Transverse colon (tissue), 4 donors: Measurements from ENCODE around the gene MRPL37. TPM values are rescaled to one million over a fixed set of nuclear protein-coding genes. Genes with fewer than 3 reads are reported as not detected.
"Not testable (repeated sequence)": the region's sequence is repeated elsewhere in the genome, so short reads cannot be mapped to it uniquely, and the experiment has no call there.

Experiments
- DNase-seq: peaks from one replicate; pipeline ENCODE4 v3.0.0-alpha.2; 2019
- H3K27ac ChIP-seq, 4 donors: fragments of 200-600 bp; sonication (generic); 2 replicates each; pipeline ENCODE4 v1.5.1; 2016 to 2018; ENCODE audit warnings: inconsistent platforms in 4 of 4
- H3K27me3 ChIP-seq: fragments of 200-600 bp; sonication (generic); 2 replicates; pipeline ENCODE4 v1.5.1; 2017; ENCODE audit warnings: inconsistent platforms
- H3K36me3 ChIP-seq, 4 donors: fragments of 200-600 bp; sonication (generic); 2 replicates each; pipeline ENCODE4 v1.5.1; 2017 to 2019; ENCODE audit warnings: inconsistent platforms in 4 of 4
- H3K4me1 ChIP-seq, 4 donors: fragments of 200-600 bp; sonication (generic); 2 replicates each; pipeline ENCODE4 v1.5.1; 2017 to 2020; ENCODE audit warnings: inconsistent platforms in 4 of 4
- H3K4me3 ChIP-seq, 4 donors: fragments of 200-600 bp; sonication (generic); 1 replicate in 1 of 4; 2 replicates in 3 of 4; pipeline versions ENCODE4 v1.5.1 to v1.6.1; 2017 to 2019; ENCODE audit warnings: inconsistent platforms in 4 of 4
- H3K9me3 ChIP-seq, 2 donors: fragments of 200-600 bp; sonication (generic); 2 replicates each; pipeline ENCODE4 v1.5.1; 2017 to 2019; ENCODE audit warnings: inconsistent platforms in 2 of 2
- EP300 ChIP-seq: sonication (generic); formaldehyde crosslinking; IDR thresholded peaks from one replicate; pipeline ENCODE4 v1.6.1; 2017; ENCODE audit warnings: antibody characterized with exemption, low read depth
- POLR2A ChIP-seq: fragments of 450-650 bp; IDR thresholded peaks from one replicate; pipeline ENCODE4 v1.6.1; 2016; ENCODE audit warnings: antibody characterized with exemption, mild to moderate bottlenecking, moderate library complexity
- POLR2AphosphoS5 ChIP-seq, 3 donors: sonication (generic); formaldehyde crosslinking; IDR thresholded peaks; one replicate each; pipeline ENCODE4 v1.6.1; 2016; ENCODE audit warnings: antibody characterized with exemption in 3 of 3
- WGBS, 2 donors: methylation state at CpG; one replicate each; pipeline ENCODE4 v1.1.5; 2018; ENCODE audit warnings: low coverage in 1 of 2; 5-methylcytosine and 5-hydroxymethylcytosine counted together
- in situ Hi-C, 4 donors: fragments of 200-750 bp; cut with MboI; loops; one replicate each; pipeline versions ENCODE4 v1.15.0 to v1.15.1; 2017; ENCODE audit warnings: low sequenced_read_pairs in 3 of 4, low pct_ligation_motif_present in 1 of 4, low pct_unique_long_range_greater_than_20kb in 1 of 4
- intact Hi-C: fragments of 100-400 bp; cut with DNase I; formaldehyde crosslinking; loops from one replicate; pipeline ENCODE4 v1.15.1; 2023; ENCODE audit warnings: low total_unique reads
- total RNA-seq, 4 donors: library from RNA; depleted of rRNA; stranded (reverse); fragments of >200 nt; gene quantifications; one replicate each; pipeline ENCODE4 v1.1.0, GENCODE V29; 2016
- TF ChIP-seq, protein P1 (sequence below), 5 experiments: fragments of 200-600 bp in 3 of 5; fragments of 450-650 bp in 2 of 5; sonication (generic) in 3 of 5; IDR thresholded peaks; 1 replicate in 2 of 5; 2 replicates in 3 of 5; pipeline ENCODE4 v1.5.1; 2016 to 2017; ENCODE audit warnings: antibody characterized with exemption in 5 of 5, inconsistent platforms in 3 of 5, mild to moderate bottlenecking in 2 of 5, moderate library complexity in 1 of 5

MRPL37 gene
- total RNA-seq, 4 donors from 2014 or later = 9.7 to 122 (median 57.8) TPM

DNA sequence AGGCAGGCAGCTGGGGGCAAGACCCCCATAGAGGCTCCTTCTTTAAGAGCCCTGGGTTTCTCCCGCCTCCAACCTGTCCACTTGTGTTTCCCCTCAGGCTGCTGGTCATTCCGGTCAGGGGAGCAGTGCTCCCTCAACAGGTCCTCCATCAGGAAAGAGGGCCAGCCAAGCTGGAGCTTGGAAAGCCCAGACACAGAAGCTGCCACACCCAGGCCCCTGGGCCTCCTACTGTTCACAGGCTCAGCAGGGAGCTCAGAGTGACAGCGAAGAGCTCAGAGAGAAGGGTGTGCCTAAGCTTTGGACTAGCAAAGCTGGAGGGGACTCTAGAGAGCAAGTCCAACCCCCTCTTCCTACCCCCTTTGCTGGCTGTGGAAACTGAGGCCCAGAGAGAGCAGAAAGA, 36.9 kb upstream of the MRPL37 start:
- H3K36me3 ChIP-seq = no peaks in the 10 kb centered on the region
- DNase-seq = peak; percentile 58
- in situ Hi-C loops (no loop called here), intact Hi-C loops (no loop called here)
- H3K4me3 ChIP-seq = no peak overlapping the region
- no peak for TF ChIP-seq POLR2AphosphoS5 (IDR thresholded peaks at IDR 0.05)
- no peak for TF ChIP-seq EP300
- TF ChIP-seq, protein P1, sequence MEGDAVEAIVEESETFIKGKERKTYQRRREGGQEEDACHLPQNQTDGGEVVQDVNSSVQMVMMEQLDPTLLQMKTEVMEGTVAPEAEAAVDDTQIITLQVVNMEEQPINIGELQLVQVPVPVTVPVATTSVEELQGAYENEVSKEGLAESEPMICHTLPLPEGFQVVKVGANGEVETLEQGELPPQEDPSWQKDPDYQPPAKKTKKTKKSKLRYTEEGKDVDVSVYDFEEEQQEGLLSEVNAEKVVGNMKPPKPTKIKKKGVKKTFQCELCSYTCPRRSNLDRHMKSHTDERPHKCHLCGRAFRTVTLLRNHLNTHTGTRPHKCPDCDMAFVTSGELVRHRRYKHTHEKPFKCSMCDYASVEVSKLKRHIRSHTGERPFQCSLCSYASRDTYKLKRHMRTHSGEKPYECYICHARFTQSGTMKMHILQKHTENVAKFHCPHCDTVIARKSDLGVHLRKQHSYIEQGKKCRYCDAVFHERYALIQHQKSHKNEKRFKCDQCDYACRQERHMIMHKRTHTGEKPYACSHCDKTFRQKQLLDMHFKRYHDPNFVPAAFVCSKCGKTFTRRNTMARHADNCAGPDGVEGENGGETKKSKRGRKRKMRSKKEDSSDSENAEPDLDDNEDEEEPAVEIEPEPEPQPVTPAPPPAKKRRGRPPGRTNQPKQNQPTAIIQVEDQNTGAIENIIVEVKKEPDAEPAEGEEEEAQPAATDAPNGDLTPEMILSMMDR (IDR thresholded peaks at IDR 0.05) = no peak
- no peak for TF ChIP-seq POLR2A
- peaks cover 0 to 14% (median 9%) of the 10 kb centered on the region in 4 donors for H3K4me1 ChIP-seq
- no peaks in the 10 kb centered on the region for H3K9me3 ChIP-seq
- H3K27me3 ChIP-seq = no peaks in the 10 kb centered on the region
- WGBS, 2 donors = 64% methylated on average over 3 of the region's 3 CpGs; no CpG with 5 or more reads in 1 of the 2 donors
- peak overlapping the region; percentile 25 to 49 (median 36) for H3K27ac ChIP-seq

DNA sequence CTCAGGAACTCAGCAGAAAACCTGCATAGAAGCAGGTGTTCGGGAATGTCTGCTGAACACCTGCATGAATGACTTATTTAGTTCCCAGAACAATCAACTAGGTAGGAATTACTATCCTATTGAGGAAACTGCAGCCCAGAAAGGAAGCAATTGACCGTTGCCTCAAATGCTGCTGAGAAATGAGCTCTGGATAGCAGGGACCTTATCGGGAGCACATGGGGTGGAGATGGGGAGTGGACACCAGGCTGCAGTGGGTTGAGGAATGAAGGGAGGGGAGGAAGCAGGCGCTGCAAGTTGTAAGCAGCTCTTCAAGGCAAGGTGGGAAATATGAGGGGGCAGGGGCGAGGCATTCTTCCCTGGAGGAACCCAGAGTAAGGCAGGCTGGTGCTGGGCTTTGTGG, 36.4 kb upstream of the MRPL37 start:
- Histone ChIP-seq H3K4me3 (no peak overlapping the region), H3K9me3 (no peaks in the 10 kb centered on the region), H3K27ac (peak overlapping the region; percentile 25 to 49 (median 36)), H3K36me3 (no peaks in the 10 kb centered on the region), H3K27me3 (no peaks in the 10 kb centered on the region), H3K4me1 (peaks cover 0 to 14% (median 9%) of the 10 kb centered on the region in 4 donors)
- WGBS, 2 donors = 54 to 57% methylated on average over 4 to 5 of the region's 5 CpGs
- peak; percentile 38 for DNase-seq
- TF ChIP-seq POLR2AphosphoS5 (IDR thresholded peaks at IDR 0.05) = no peak
- no peak for TF ChIP-seq EP300
- no peak for TF ChIP-seq POLR2A
- TF ChIP-seq, protein P1 (IDR thresholded peaks at IDR 0.05) = no peak
- intact Hi-C loops (no loop called here), in situ Hi-C loops (no loop called here)

DNA sequence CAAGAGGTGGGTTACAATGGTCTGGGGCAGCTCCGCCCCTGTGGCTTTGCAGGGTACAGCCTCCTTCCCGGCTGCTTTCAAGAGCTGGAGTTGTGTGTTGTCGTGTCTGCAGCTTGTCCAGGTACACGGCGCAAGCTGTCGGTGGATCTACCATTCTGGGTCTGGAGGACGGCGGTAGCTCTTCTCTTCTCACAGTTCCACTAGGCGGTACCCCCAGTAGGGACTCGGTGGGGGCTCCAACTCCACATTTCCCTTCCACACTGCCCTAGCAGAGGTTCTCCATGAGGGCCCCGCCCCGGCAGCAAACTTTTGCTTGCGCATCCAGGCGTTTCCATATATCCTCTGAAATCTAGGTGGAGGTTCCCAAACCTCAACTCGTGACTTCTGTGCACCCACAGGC, 34.8 kb upstream of the MRPL37 start:
- intact Hi-C loops = no loop called here
- no peak overlapping the region for H3K4me3 ChIP-seq
- H3K27ac ChIP-seq = no peak overlapping the region
- TF ChIP-seq, protein P1 (IDR thresholded peaks at IDR 0.05) = no peak
- TF ChIP-seq EP300 (no peak), POLR2AphosphoS5 (IDR thresholded peaks at IDR 0.05) (no peak), POLR2A (no peak)
- H3K27me3 ChIP-seq = no peaks in the 10 kb centered on the region
- in situ Hi-C loops = no loop called here
- H3K4me1 ChIP-seq = peaks cover 0 to 14% (median 9%) of the 10 kb centered on the region in 4 donors
- no peaks in the 10 kb centered on the region for H3K36me3 ChIP-seq
- DNase-seq = no peak
- 92% methylated on average over 15 of the region's 15 CpGs; no CpG with 5 or more reads in 1 of the 2 donors for WGBS, 2 donors
- no peaks in the 10 kb centered on the region for H3K9me3 ChIP-seq

DNA sequence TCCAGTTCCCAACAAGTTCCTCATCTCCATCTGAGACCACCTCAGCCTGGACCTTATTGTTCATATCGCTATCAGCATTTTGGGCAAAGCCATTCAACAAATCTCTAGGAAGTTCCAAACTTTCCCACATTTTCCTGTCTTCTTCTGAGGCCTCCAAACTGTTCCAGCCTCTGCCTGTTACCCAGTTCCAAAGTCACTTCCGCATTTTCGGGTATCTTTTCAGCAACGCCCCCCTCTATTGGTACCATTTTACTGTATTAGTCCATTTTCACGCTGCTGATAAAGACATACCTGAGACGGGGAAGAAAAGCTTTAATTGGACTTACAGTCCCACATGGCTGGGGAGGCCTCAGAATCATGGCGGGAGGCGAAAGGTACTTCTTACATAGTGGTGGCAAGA, 33.6 kb upstream of the MRPL37 start:
- DNase-seq, H3K27me3 ChIP-seq, H3K9me3 ChIP-seq, H3K36me3 ChIP-seq, H3K4me3 ChIP-seq, in situ Hi-C loops, intact Hi-C loops, H3K27ac ChIP-seq: not testable (repeated sequence)
- peaks cover 0 to 14% (median 9%) of the 10 kb centered on the region in 4 donors for H3K4me1 ChIP-seq
- 93 to 99% methylated on average over 8 of the region's 8 CpGs for WGBS, 2 donors

DNA sequence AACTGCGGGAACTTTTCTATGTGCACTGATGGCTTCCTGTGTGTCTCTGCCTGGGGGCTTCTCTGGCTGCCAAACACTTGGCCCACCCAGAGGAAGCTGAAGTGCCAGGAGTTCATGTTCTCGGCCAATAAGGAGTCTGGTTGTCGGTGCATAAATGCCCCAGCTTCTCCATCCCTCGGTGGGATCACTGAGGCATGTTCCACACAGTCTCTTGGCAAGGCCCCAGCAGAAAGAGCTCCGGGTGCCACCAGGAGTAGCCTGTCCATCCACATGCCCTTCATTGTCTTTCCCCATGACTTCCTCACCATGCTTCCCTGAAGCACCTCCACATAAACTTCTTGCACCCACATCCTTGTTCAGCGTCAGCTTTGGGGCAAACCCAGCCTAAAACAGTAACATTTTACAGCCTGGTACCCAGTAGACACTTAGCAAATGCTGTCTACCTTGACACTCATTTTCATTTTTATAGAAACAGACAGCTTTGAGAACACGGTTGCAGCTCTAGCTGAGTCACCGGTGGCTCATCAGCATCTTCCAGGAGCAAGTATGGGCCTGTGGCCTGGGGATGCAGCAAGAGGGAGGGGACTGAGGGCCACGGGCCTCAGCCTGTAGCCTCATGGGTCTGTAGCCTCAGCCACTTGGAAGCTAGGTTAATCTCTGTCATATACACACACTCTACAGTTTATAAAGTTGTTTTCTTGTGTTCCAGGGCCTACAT, 32.4 kb upstream of the MRPL37 start:
- Histone ChIP-seq H3K36me3 (no peaks in the 10 kb centered on the region), H3K4me1 (peaks cover 0 to 14% (median 9%) of the 10 kb centered on the region in 4 donors), H3K4me3 (no peak overlapping the region), H3K9me3 (no peaks in the 10 kb centered on the region), H3K27me3 (no peaks in the 10 kb centered on the region), H3K27ac (no peak overlapping the region)
- intact Hi-C loops (no loop called here), in situ Hi-C loops (no loop called here)
- TF ChIP-seq, protein P1 (IDR thresholded peaks at IDR 0.05) = no peak
- TF ChIP-seq POLR2AphosphoS5 (IDR thresholded peaks at IDR 0.05) = no peak
- no peak for TF ChIP-seq POLR2A
- TF ChIP-seq EP300 = no peak
- no peak for DNase-seq
- WGBS, 2 donors = 89 to 100% methylated on average over 1 to 9 of the region's 9 CpGs
